Pulmonary artery endothelial cell (primary cell): Measurements from ENCODE around the gene SF1. TPM values are rescaled to one million over a fixed set of nuclear protein-coding genes. Genes with fewer than 3 reads are reported as not detected.

Source experiments
- DNase-seq: peaks from one replicate; pipeline ENCODE4 v3.0.0-alpha.2; 2011; ENCODE audit warnings: low read depth, low spot score
- total RNA-seq: library from RNA; depleted of rRNA; stranded (reverse); fragments of >200 nt; gene quantifications from 2 replicates; pipeline ENCODE4 v1.2.3, GENCODE V29; 2014

SF1 gene
- total RNA-seq, 1 donor from 2014 or later = 74.6 TPM

- no peak for DNase-seq
Observed at GRCh38 chr11:64723907-64724862, 54.2 kb downstream of the SF1 start.

DNA sequence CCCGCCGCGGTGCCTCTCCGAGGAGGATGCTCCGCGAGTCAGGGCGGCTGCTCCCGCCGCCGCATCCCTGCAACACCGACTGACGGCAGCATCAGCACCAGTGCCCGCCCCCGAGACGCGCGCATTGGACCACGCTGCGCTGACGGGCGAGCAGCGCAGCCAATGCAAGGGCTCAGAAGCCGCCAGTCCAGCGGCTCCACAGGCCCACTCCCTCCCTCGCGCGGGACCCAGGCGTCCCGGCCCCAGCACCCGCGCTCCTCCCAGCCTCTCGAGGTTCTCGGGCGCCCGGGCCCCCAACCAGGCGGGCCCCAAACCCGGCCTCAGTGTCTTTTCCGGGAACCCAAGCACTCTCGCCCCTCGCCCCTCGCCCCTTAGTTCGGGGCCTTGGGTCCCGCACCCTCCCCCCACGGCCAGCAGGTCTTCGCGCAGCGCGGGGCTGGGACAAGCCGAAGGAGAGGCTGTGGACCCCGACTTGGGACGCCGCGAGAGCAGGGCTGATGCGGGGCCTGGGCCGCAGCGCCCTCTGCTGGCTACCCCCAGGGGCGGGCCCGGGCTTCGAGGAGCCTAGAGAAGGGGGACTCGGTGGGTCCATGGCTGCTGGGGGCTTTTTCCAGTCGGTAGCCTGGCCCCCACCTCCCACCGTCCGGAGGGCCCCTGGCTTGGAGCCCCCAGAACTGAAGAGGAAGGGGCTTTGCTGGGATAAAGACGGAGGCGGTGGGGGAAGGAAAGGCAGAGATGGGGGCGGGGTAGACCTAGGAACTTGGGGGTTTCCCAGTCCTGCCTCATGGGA, 55.0 kb downstream of the SF1 start, which contains the start of gene NRXN2:
Gene NRXN2, minus strand, starts transcription at position 81 of the 790 bp plus-strand sequence. CDS start 9,498 bp downstream, outside the sequence.
- DNase-seq = no peak

- DNase-seq = no peak
Observed at GRCh38 chr11:64722141-64723065, 55.9 kb downstream of the SF1 start.

GRCh38 chr11:64721359-64721699, 57.0 kb downstream of the SF1 start:
- no peak for DNase-seq

DNA sequence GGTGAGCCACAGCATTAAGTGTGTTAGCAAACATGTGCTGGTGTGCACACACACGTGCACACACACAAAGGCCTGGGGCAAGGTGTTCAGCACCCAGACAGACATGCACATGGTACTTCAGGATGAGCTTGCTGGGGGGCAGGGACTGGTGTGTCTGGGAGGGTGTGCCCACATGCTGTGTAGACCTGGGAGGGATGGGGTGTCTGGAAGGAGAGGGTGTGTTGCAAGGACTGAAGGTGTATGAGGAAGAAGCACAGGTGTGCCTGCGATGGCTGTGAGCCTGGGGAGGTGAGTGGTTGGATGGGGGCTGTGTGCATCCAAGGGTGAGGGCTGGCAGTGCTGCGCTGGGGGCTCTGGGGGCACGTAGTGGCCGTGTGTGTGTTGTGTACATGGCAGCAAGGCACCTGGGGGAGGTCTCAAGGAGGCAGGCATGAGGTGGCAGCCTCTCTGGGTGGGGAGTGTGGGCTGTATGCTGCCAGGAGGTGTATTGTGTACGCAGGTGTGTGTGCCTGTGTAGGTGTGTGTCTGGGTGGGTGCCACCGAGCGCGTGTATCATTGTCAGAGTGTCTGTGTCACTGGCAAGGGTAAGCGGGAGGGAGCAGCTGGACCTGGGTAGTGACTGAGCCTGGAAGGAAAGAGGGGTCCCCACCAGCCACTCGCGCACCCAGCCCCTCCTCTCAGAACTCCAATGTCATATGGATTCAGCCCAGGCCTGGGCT, 57.5 kb downstream of the SF1 start:
- no peak for DNase-seq

DNA sequence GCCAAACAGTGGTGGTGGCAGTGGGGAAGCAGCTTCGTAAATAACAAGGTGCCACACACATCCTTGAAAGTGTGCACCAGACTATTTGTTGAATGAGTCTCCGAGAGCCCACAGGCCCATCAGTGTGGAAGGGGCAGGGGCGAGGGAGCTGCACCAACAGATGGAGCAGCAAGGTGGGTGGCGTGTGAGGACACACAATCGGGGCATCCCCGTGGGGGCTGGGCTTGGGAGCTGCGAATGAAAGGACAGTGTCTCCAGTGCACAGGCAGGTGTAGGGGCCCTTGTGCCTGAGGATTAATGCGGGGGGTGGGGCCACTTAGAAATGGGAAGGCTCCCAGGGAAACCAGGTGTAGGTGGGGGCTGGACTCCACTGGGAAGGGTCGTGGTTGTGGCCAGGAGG, 58.2 kb downstream of the SF1 start:
- no peak for DNase-seq

DNA sequence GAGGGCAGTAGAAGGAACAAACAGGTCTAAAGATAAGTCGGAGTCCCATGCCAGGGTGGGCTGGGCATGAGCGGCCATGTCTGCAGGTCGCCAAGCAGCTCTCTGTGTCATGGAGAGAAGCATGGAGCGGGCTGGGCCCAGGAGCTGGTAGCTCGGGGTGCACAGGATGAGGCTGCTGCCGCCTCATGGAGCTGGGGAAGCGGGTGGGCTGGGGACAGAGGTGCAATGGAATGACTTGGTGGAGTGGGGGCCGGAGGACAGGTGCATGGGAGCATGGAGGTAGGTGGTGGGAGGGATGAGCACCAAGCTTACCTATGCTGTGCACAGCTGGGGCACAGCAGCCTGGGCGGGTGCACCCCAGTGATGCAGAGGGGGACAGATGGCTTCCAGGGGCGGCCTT, 58.9 kb downstream of the SF1 start:
- no peak for DNase-seq

DNA sequence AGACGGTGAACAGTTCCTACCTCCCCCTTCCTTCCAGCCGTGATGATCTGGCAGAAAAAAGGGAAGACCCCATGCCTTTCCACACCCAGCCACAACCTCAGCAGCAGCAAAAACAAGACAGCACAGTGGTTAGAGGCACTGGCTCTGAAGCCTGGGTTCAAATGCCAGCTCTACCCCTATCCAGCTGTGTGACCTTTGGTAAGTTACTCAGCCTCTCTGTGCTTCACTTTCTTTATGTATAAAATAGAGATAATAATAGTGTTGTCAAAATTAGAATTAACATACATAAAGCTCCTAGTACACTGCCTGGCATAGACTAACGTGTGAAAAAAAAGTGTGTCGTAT, 59.6 kb downstream of the SF1 start:
- no peak for DNase-seq

DNA sequence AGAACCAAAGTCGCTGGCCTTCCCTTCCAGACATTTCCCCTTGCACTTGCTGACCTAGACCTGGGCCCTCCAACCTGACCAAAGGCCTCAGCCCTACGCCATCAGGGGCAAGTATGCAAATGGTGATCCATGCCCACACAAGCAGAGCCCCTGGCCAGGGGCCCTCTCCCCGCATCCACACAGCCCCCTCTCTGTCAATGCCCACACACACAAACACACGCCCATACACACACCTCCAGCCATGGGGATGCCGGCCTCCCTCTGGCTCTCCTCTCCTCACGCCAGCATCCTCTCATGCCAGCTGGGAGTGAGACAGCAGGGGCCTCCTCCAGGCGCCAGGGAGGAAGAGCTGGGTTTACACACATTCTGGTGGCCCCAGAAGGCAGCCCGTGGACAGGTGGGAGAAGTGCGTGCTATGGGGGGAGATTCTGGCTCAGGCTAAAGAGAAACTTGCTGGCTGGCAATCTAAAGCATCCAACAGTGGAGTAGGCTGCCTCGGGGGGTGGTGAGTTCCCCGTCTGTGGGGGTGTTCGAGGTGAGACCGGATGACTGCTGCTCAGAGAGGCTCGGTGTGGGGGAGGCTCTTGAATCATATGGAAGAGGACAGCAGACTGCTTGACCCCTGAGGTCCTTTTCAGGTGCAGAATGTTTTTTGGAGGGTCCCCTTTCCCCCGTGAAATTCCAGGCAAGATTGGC, 60.1 kb downstream of the SF1 start:
- DNase-seq = no peak

GRCh38 chr11:64717268-64717578, 61.1 kb downstream of the SF1 start:
- no peak for DNase-seq

DNA sequence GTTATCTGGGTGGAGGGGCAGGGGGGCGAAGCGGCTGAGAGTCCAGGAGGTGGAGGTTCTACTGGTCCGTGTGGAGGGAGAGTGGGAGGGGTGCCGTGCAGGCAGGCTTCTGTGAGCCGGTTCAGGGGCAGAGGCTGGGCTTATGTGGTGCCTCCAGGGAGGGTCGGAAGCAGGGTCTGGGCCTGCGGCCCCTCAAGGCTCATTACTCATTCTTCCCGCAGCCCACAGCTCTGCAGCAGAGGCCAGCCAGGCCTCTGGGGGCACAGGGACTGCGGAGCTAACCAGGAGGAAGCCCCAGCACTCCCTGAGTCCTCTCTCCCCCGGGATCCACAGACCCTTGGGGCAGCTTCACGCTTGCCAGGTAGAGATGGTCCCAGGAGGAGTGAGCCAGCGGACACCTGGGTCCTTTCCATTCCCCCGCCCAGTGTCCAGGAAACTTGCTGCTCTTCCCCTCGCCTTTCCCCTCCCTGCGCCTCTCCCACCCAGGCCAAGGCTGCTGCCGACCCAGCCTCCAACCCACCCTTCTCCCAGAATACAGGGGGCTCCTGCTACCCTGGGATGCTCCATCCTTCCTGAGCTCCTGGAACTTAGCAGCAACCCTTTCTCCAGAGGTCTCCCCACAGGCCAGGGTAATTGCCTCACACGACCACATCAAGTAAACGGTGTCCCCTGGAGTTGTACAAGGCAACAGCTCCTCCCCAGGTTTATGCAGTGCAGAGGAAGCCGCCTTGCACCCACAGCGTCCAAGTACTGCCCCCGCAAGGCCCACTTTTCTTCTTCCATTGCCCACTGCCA, 61.7 kb downstream of the SF1 start:
- DNase-seq = no peak

DNA sequence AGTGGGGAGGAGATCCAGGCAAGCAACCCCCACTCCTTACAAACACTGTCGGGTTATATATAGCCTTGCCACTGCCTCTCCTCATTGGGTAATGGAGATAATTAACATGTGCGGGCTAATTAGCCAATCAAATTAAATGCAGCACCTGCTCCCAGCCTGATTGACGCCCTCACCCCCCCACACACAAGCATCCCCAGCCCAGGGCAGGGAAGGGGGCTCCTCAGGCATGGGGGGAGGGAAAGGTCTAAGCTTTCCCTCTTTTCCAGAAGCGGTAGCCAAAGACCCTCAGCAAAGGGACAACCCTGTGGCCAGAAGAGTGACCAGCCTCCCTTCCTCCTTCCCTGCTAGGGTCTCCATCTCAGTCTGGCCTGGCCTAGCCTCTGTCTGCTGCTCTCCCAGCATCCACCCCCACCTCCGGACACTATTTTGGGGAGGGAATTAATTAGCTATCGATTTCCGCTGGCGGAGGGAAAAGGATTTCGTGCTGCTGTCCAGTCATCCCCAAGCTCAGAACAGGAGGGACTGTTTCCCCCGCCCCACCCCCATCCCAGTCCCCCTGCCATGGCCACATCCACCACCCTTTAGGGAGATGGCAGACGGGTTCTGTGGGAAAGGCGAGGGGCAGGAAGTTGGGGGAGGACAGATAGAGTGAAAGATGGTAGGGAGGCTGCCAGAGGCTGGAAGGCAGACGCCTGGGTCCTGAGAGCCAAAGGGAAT, 62.4 kb downstream of the SF1 start:
- DNase-seq = no peak

DNA sequence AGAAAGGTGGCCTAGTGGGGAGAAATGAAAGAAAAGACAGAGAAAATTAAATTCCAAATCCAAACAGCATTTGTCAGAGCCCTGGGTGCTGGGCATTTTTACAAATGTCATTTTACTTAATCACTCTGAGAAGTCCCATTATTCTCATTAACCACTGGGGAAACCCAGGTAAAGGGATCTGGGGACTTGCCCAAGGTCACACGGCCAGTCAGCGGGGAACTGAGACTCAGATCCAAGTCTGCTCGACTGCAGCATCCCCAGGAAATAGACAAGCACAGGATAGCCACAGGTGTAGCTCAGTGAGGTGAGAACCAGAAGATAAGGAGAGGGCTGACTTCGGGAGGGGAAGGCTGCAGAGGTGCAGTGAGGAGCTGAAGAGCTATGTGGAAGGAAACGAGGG, 63.2 kb downstream of the SF1 start:
- DNase-seq = no peak

GRCh38 chr11:64714666-64715065, 63.7 kb downstream of the SF1 start:
- DNase-seq = no peak

Other genes starting within 250 kb of the SF1 start
- gene SLC22A11, start 222.6 kb downstream of the SF1 start, total RNA-seq = not detected in 2 replicates
- gene SLC22A12, start 187.3 kb downstream of the SF1 start, total RNA-seq = not detected in 2 replicates
- gene NRXN2, start 55.3 kb downstream of the SF1 start, total RNA-seq = not detected in 2 replicates
- gene RASGRP2, start 34.4 kb downstream of the SF1 start, total RNA-seq = 0.53 and 1.5 TPM in 2 replicates
- 0.13 and 0.35 TPM in 2 replicates for gene PYGM, start 18.6 kb downstream of the SF1 start, total RNA-seq
- gene MAP4K2, start 24.7 kb upstream of the SF1 start, total RNA-seq = 34.3 and 34.8 TPM in 2 replicates
- gene MEN1, start 32.0 kb upstream of the SF1 start, total RNA-seq = 17.0 and 26.2 TPM in 2 replicates
- gene CDC42BPG, start 66.1 kb upstream of the SF1 start, total RNA-seq = 0.20 and 0.25 TPM in 2 replicates
- gene EHD1, start 100.1 kb upstream of the SF1 start, total RNA-seq = 110 and 122 TPM in 2 replicates
- 8.8 and 9.6 TPM in 2 replicates for gene ATG2A, start 138.7 kb upstream of the SF1 start, total RNA-seq
- 9.7 and 12.1 TPM in 2 replicates for gene PPP2R5B, start 146.1 kb upstream of the SF1 start, total RNA-seq
- gene GPHA2, start 157.4 kb upstream of the SF1 start, total RNA-seq = not detected in 2 replicates
- gene MAJIN, start 193.6 kb upstream of the SF1 start, total RNA-seq = not detected in 2 replicates
- 0.40 and 1.1 TPM in 2 replicates for gene BATF2, start 218.4 kb upstream of the SF1 start, total RNA-seq
- 93.5 and 124 TPM in 2 replicates for gene ARL2, start 235.6 kb upstream of the SF1 start, total RNA-seq
- gene SNX15, start 248.9 kb upstream of the SF1 start, total RNA-seq = 8.2 and 10.5 TPM in 2 replicates